NCI-H345 treated with DMSO at 0.1 percent for 48 hours (cell line): Measurements from ENCODE around the gene PRH1.

Experiments
- DNase-seq: peaks from one replicate; lab custom pipeline; 2025; ENCODE audit not compliant: unreplicated experiment; lab: John Stamatoyannopoulos, UW

Gene PRH1

GRCh38 chr12:10884086-10884725 lies at the start of gene PRH1:
Gene PRH1, minus strand, starts transcription at chr12:10884255. Its CDS starts 38 bp downstream, at chr12:10884217.
- no peak for DNase-seq

GRCh38 chr12:10928746-10929286 lies 44.8 kb upstream of the PRH1 start, which contains the start of gene PRH2:
Gene PRH2, plus strand, starts transcription at chr12:10929236. Its CDS starts 38 bp downstream, at chr12:10929274.
- no peak for DNase-seq

- DNase-seq: no peak
Observed at GRCh38 chr12:10926269-10926668, 42.2 kb upstream of the PRH1 start.

GRCh38 chr12:10919809-10920208 lies 35.8 kb upstream of the PRH1 start:
- no peak for DNase-seq

- DNase-seq: no peak
Observed at GRCh38 chr12:10910380-10910779, 26.3 kb upstream of the PRH1 start.

GRCh38 chr12:10909462-10909861 lies 25.4 kb upstream of the PRH1 start, which contains the start of gene TAS2R13:
Gene TAS2R13, minus strand, starts transcription at chr12:10909562. Its CDS starts 264 bp downstream, at chr12:10909298.
- DNase-seq: no peak

GRCh38 chr12:10904686-10905085 lies 20.6 kb upstream of the PRH1 start:
- no peak for DNase-seq

GRCh38 chr12:10901427-10901826 lies 17.4 kb upstream of the PRH1 start:
- no peak for DNase-seq

GRCh38 chr12:10900972-10901371 lies 16.9 kb upstream of the PRH1 start:
- DNase-seq: no peak

GRCh38 chr12:10900530-10900929 lies 16.5 kb upstream of the PRH1 start:
- DNase-seq: no peak

GRCh38 chr12:10896854-10897253 lies 12.8 kb upstream of the PRH1 start:
- no peak for DNase-seq

GRCh38 chr12:10891937-10892336 lies 7.9 kb upstream of the PRH1 start:
- no peak for DNase-seq

- DNase-seq: no peak
Observed at GRCh38 chr12:10889226-10889625, 5.2 kb upstream of the PRH1 start.

- no peak for DNase-seq
Observed at GRCh38 chr12:10873378-10873777, 10.7 kb downstream of the PRH1 start.

- no peak for DNase-seq
Observed at GRCh38 chr12:10867381-10867780, 16.7 kb downstream of the PRH1 start.

GRCh38 chr12:10863512-10864218 lies 20.4 kb downstream of the PRH1 start:
- no peak for DNase-seq

- no peak for DNase-seq
Observed at GRCh38 chr12:10861366-10861765, 22.7 kb downstream of the PRH1 start.

- DNase-seq: no peak
Observed at GRCh38 chr12:10855807-10856206, 28.2 kb downstream of the PRH1 start.

GRCh38 chr12:10853776-10854175 lies 30.3 kb downstream of the PRH1 start:
- no peak for DNase-seq

- no peak for DNase-seq
Observed at GRCh38 chr12:10851243-10851858, 32.7 kb downstream of the PRH1 start.

GRCh38 chr12:10849425-10849878 lies 34.6 kb downstream of the PRH1 start, which contains the start of gene PRR4:
Gene PRR4, minus strand, starts transcription at chr12:10849475. Its CDS starts 38 bp downstream, at chr12:10849437.
- DNase-seq: no peak

GRCh38 chr12:10847744-10848143 lies 36.3 kb downstream of the PRH1 start:
- no peak for DNase-seq
